Skeletal muscle tissue (tissue), 4 donors: ENCODE data around the gene HIVEP3. TPM values are rescaled to one million over a fixed set of nuclear protein-coding genes. Genes with fewer than 3 reads are reported as not detected.
A peak's percentile ranks its signal among the peaks of the same experiment; 100 is the strongest.
"Not testable (repeated sequence)": the region's sequence is repeated elsewhere in the genome, so short reads cannot be mapped to it uniquely, and the experiment has no call there.

Source experiments
- H3K27ac ChIP-seq: one replicate; pipeline ENCODE4 v1.7.0; 2013; ENCODE audit warnings: mild to moderate bottlenecking, low read depth, low read length, inconsistent platforms
- H3K27me3 ChIP-seq, 3 donors: one replicate each; pipeline ENCODE4 v1.7.0; 2013; ENCODE audit warnings: low read length in 3 of 3; ENCODE audit not compliant: control insufficient read depth in 3 of 3, insufficient read depth in 3 of 3
- H3K36me3 ChIP-seq, 3 donors: one replicate each; pipeline ENCODE4 v1.7.0; 2013; ENCODE audit warnings: low read length in 3 of 3; ENCODE audit not compliant: control insufficient read depth in 3 of 3, insufficient read depth in 3 of 3
- H3K4me1 ChIP-seq, 3 donors: one replicate each; pipeline ENCODE4 v1.7.0; 2013; ENCODE audit warnings: low read length in 3 of 3, mild to moderate bottlenecking in 3 of 3; ENCODE audit not compliant: control insufficient read depth in 3 of 3, insufficient read depth in 3 of 3
- H3K4me3 ChIP-seq, 3 donors: one replicate each; pipeline ENCODE4 v1.7.0; 2013; ENCODE audit warnings: low read length in 3 of 3
- H3K9ac ChIP-seq, 3 donors: one replicate each; pipeline ENCODE4 v1.7.0; 2013; ENCODE audit warnings: low read length in 3 of 3, mild to moderate bottlenecking in 3 of 3, moderate library complexity in 2 of 3, low read depth in 1 of 3
- H3K9me3 ChIP-seq, 3 donors: one replicate each; pipeline ENCODE4 v1.7.0; 2013; ENCODE audit warnings: low read length in 3 of 3; ENCODE audit not compliant: control insufficient read depth in 3 of 3
- total RNA-seq: library from RNA; depleted of rRNA; stranded (reverse); fragments of >200 nt; gene quantifications from one replicate; pipeline ENCODE4 v1.2.3, GENCODE V29; 2014
- donor health status: Osteomylitis.

Gene HIVEP3
- total RNA-seq, 1 donor from 2014 or later: 0.52 TPM

- Histone ChIP-seq H3K27ac (peak overlapping the region; percentile 65), H3K4me1 (peaks cover 14 to 33% (median 30%) of the 10 kb centered on the region in 3 donors), H3K9ac (peak overlapping the region in 1 of 3 donors; percentile 4), H3K27me3 (no peaks in the 10 kb centered on the region), H3K36me3 (no peaks in the 10 kb centered on the region), H3K9me3 (no peaks in the 10 kb centered on the region), H3K4me3 (no peak overlapping the region)
These were observed 359.4 kb downstream of the HIVEP3 start for GRCh38 chr1:41559331-41559730.

GRCh38 chr1:41558761-41559171, 360.0 kb downstream of the HIVEP3 start:
- Histone ChIP-seq H3K4me1 (peaks cover 14 to 33% (median 30%) of the 10 kb centered on the region in 3 donors), H3K9me3 (no peaks in the 10 kb centered on the region), H3K4me3 (peak overlapping the region in 1 of 3 donors; percentile 5), H3K27me3 (no peaks in the 10 kb centered on the region), H3K9ac (peak overlapping the region in 1 of 3 donors; percentile 73), H3K36me3 (no peaks in the 10 kb centered on the region), H3K27ac (peak overlapping the region; percentile 76)

GRCh38 chr1:41557751-41558455, 360.8 kb downstream of the HIVEP3 start:
- H3K9me3 ChIP-seq: no peaks in the 10 kb centered on the region
- H3K36me3 ChIP-seq: no peaks in the 10 kb centered on the region
- peak overlapping the region in 2 of 3 donors; percentile 59 to 73 for H3K9ac ChIP-seq
- no peaks in the 10 kb centered on the region for H3K27me3 ChIP-seq
- H3K4me3 ChIP-seq: peak overlapping the region in 2 of 3 donors; percentile 5 to 13
- H3K4me1 ChIP-seq: peaks cover 14 to 33% (median 30%) of the 10 kb centered on the region in 3 donors
- peak overlapping the region; percentile 76 for H3K27ac ChIP-seq

- H3K27me3 ChIP-seq, H3K36me3 ChIP-seq, H3K9me3 ChIP-seq, H3K9ac ChIP-seq, H3K27ac ChIP-seq, H3K4me3 ChIP-seq: not testable (repeated sequence)
- peaks cover 14 to 24% (median 20%) of the 10 kb centered on the region in 3 donors for H3K4me1 ChIP-seq
These were observed 364.0 kb downstream of the HIVEP3 start for GRCh38 chr1:41554746-41555145.

GRCh38 chr1:41547781-41548560, 370.8 kb downstream of the HIVEP3 start:
- no peak overlapping the region for H3K27ac ChIP-seq
- H3K4me3 ChIP-seq: no peak overlapping the region
- H3K9ac ChIP-seq: no peak overlapping the region
- no peaks in the 10 kb centered on the region for H3K27me3 ChIP-seq
- no peaks in the 10 kb centered on the region for H3K36me3 ChIP-seq
- H3K9me3 ChIP-seq: no peaks in the 10 kb centered on the region
- peaks cover 0 to 2% (median 2%) of the 10 kb centered on the region in 3 donors for H3K4me1 ChIP-seq

- Histone ChIP-seq H3K9me3 (no peaks in the 10 kb centered on the region), H3K36me3 (no peaks in the 10 kb centered on the region), H3K27ac (no peak overlapping the region), H3K4me1 (peaks cover 0 to 8% (median 8%) of the 10 kb centered on the region in 3 donors), H3K27me3 (no peaks in the 10 kb centered on the region), H3K9ac (no peak overlapping the region), H3K4me3 (no peak overlapping the region)
These were observed 371.4 kb downstream of the HIVEP3 start for GRCh38 chr1:41547336-41547735.

- no peak overlapping the region for H3K27ac ChIP-seq
- H3K9ac ChIP-seq: no peak overlapping the region
- no peaks in the 10 kb centered on the region for H3K9me3 ChIP-seq
These were observed 371.9 kb downstream of the HIVEP3 start for GRCh38 chr1:41546833-41547135.

GRCh38 chr1:41545996-41546832, 372.5 kb downstream of the HIVEP3 start:
- no peak overlapping the region for H3K27ac ChIP-seq
- H3K9ac ChIP-seq: no peak overlapping the region

More at GRCh38 chr1:41546833-41547135, 371.9 kb downstream of the HIVEP3 start:
- H3K27me3 ChIP-seq: no peaks in the 10 kb centered on the region
- no peaks in the 10 kb centered on the region for H3K36me3 ChIP-seq
- H3K4me1 ChIP-seq: peaks cover 0 to 8% (median 8%) of the 10 kb centered on the region in 3 donors
- H3K4me3 ChIP-seq: no peak overlapping the region

GRCh38 chr1:41542196-41542930, 376.4 kb downstream of the HIVEP3 start:
- Histone ChIP-seq H3K9ac (peak overlapping the region in 1 of 3 donors; percentile 8), H3K27ac (no peak overlapping the region), H3K4me3 (no peak overlapping the region), H3K9me3 (no peaks in the 10 kb centered on the region), H3K36me3 (no peaks in the 10 kb centered on the region), H3K27me3 (no peaks in the 10 kb centered on the region), H3K4me1 (peaks cover 13 to 26% (median 26%) of the 10 kb centered on the region in 3 donors)

More at GRCh38 chr1:41545996-41546832, 372.5 kb downstream of the HIVEP3 start:
- no peak overlapping the region for H3K4me3 ChIP-seq
- H3K9me3 ChIP-seq: no peaks in the 10 kb centered on the region
- H3K27me3 ChIP-seq: no peaks in the 10 kb centered on the region
- H3K36me3 ChIP-seq: no peaks in the 10 kb centered on the region
- H3K4me1 ChIP-seq: peaks cover 0 to 8% (median 8%) of the 10 kb centered on the region in 3 donors
